ENCODE data around the gene ENSA. TPM values are rescaled to one million over a fixed set of nuclear protein-coding genes. Genes with fewer than 3 reads are reported as not detected.
"Not testable (repeated sequence)": the region's sequence is repeated elsewhere in the genome, so short reads cannot be mapped to it uniquely, and the experiment has no call there.

The ENSA gene
- total and polyA plus RNA-seq, 4 donors, result 19.0 to 59.8 (median 55.3) TPM

- peaks cover 0 to 5% (median 4%) of the 10 kb centered on the region in 4 donors for H3K4me1 ChIP-seq (ENCODE audit: control insufficient read depth in 4 of 4, insufficient read depth in 4 of 4, low read length in 3 of 4)
- no peaks in the 10 kb centered on the region for H3K27me3 ChIP-seq (ENCODE audit: control insufficient read depth in 4 of 4, insufficient read depth in 4 of 4, low read length in 3 of 4)
- WGBS, result 97% methylated on average over 2 of the region's 2 CpGs
- H3K36me3 ChIP-seq (ENCODE audit: control insufficient read depth in 4 of 4, insufficient read depth in 3 of 4, low read depth in 1 of 4, low read length in 3 of 4), result no peaks in the 10 kb centered on the region
- no peak for DNase-seq (ENCODE audit: low spot score)
- no peak for TF ChIP-seq FOXA2 (IDR thresholded peaks at IDR 0.05)
- TF ChIP-seq HNF4A (conservative IDR thresholded peaks at IDR 0.05), result no peak
- no peak for TF ChIP-seq HNF4G (IDR thresholded peaks at IDR 0.05)
- TF ChIP-seq RAD21 (IDR thresholded peaks at IDR 0.05), result no peak
- no peak for TF ChIP-seq GABPA (IDR thresholded peaks at IDR 0.05 in 1 of 2, conservative IDR thresholded peaks at IDR 0.05 in 1 of 2)
- TF ChIP-seq ATF3 (IDR thresholded peaks at IDR 0.05), result no peak
- H3K4me3 ChIP-seq (ENCODE audit: low read depth in 1 of 3, low read length in 3 of 3), result no peak overlapping the region
- H3K27ac ChIP-seq (ENCODE audit: low read depth in 1 of 2, low read length in 2 of 2), result peak overlapping the region in 1 of 2 donors; percentile 20
- H3K9me3 ChIP-seq (ENCODE audit: control insufficient read depth in 4 of 4, low read length in 3 of 4), result no peaks in the 10 kb centered on the region
- H3K9ac ChIP-seq (ENCODE audit: low read depth in 1 of 2, low read length in 2 of 2), result no peak overlapping the region
Observed at GRCh38 chr1:150582371-150582770, 47.0 kb downstream of the ENSA start.

- not testable (repeated sequence) for H3K27me3 ChIP-seq (ENCODE audit: control insufficient read depth in 4 of 4, insufficient read depth in 4 of 4, low read length in 3 of 4); H3K4me1 ChIP-seq (ENCODE audit: control insufficient read depth in 4 of 4, insufficient read depth in 4 of 4, low read length in 3 of 4); DNase-seq (ENCODE audit: low spot score); H3K9me3 ChIP-seq (ENCODE audit: control insufficient read depth in 4 of 4, low read length in 3 of 4); H3K9ac ChIP-seq (ENCODE audit: low read depth in 1 of 2, low read length in 2 of 2); H3K4me3 ChIP-seq (ENCODE audit: low read depth in 1 of 3, low read length in 3 of 3); H3K36me3 ChIP-seq (ENCODE audit: control insufficient read depth in 4 of 4, insufficient read depth in 3 of 4, low read depth in 1 of 4, low read length in 3 of 4)
- 98% methylated on average over 14 of the region's 14 CpGs for WGBS
- H3K27ac ChIP-seq (ENCODE audit: low read depth in 1 of 2, low read length in 2 of 2), result peak overlapping the region in 1 of 2 donors; percentile 20
Observed at GRCh38 chr1:150581962-150582361, 47.5 kb downstream of the ENSA start.

GRCh38 chr1:150581437-150581836 is 48.0 kb downstream of the ENSA start:
- not testable (repeated sequence) for H3K9ac ChIP-seq (ENCODE audit: low read depth in 1 of 2, low read length in 2 of 2); H3K36me3 ChIP-seq (ENCODE audit: control insufficient read depth in 4 of 4, insufficient read depth in 3 of 4, low read depth in 1 of 4, low read length in 3 of 4); DNase-seq (ENCODE audit: low spot score); H3K9me3 ChIP-seq (ENCODE audit: control insufficient read depth in 4 of 4, low read length in 3 of 4); H3K4me1 ChIP-seq (ENCODE audit: control insufficient read depth in 4 of 4, insufficient read depth in 4 of 4, low read length in 3 of 4); H3K27ac ChIP-seq (ENCODE audit: low read depth in 1 of 2, low read length in 2 of 2); H3K4me3 ChIP-seq (ENCODE audit: low read depth in 1 of 3, low read length in 3 of 3); H3K27me3 ChIP-seq (ENCODE audit: control insufficient read depth in 4 of 4, insufficient read depth in 4 of 4, low read length in 3 of 4)
- 98% methylated on average over 7 of the region's 7 CpGs for WGBS

GRCh38 chr1:150580966-150581365 is 48.4 kb downstream of the ENSA start:
- WGBS, result 95% methylated on average over 3 of the region's 3 CpGs
- Histone ChIP-seq H3K4me1 (ENCODE audit: control insufficient read depth in 4 of 4, insufficient read depth in 4 of 4, low read length in 3 of 4) (peaks cover 0 to 11% (median 4%) of the 10 kb centered on the region in 4 donors), H3K36me3 (ENCODE audit: control insufficient read depth in 4 of 4, insufficient read depth in 3 of 4, low read depth in 1 of 4, low read length in 3 of 4) (peaks cover 0 to 13% (median 9%) of the 10 kb centered on the region in 4 donors)
- not testable (repeated sequence) for H3K9ac ChIP-seq (ENCODE audit: low read depth in 1 of 2, low read length in 2 of 2); H3K27ac ChIP-seq (ENCODE audit: low read depth in 1 of 2, low read length in 2 of 2); H3K9me3 ChIP-seq (ENCODE audit: control insufficient read depth in 4 of 4, low read length in 3 of 4); DNase-seq (ENCODE audit: low spot score); H3K4me3 ChIP-seq (ENCODE audit: low read depth in 1 of 3, low read length in 3 of 3); H3K27me3 ChIP-seq (ENCODE audit: control insufficient read depth in 4 of 4, insufficient read depth in 4 of 4, low read length in 3 of 4)

- 66% methylated on average over 15 of the region's 15 CpGs for WGBS
- Histone ChIP-seq H3K4me1 (ENCODE audit: control insufficient read depth in 4 of 4, insufficient read depth in 4 of 4, low read length in 3 of 4) (peaks cover 0 to 20% (median 9%) of the 10 kb centered on the region in 4 donors), H3K27me3 (ENCODE audit: control insufficient read depth in 4 of 4, insufficient read depth in 4 of 4, low read length in 3 of 4) (no peaks in the 10 kb centered on the region), H3K4me3 (ENCODE audit: low read depth in 1 of 3, low read length in 3 of 3) (peak overlapping the region; percentile 56 to 84 (median 70)), H3K9me3 (ENCODE audit: control insufficient read depth in 4 of 4, low read length in 3 of 4) (no peaks in the 10 kb centered on the region), H3K36me3 (ENCODE audit: control insufficient read depth in 4 of 4, insufficient read depth in 3 of 4, low read depth in 1 of 4, low read length in 3 of 4) (peaks cover 3 to 21% (median 13%) of the 10 kb centered on the region in 4 donors), H3K9ac (ENCODE audit: low read depth in 1 of 2, low read length in 2 of 2) (peak overlapping the region; percentile 96 to 97), H3K27ac (ENCODE audit: low read depth in 1 of 2, low read length in 2 of 2) (peak overlapping the region; percentile 96 to 97)
- TF ChIP-seq HNF4G (IDR thresholded peaks at IDR 0.05) (no peak), JUND (IDR thresholded peaks at IDR 0.05) (no peak), FOXA2 (IDR thresholded peaks at IDR 0.05) (no peak), EGR1 (IDR thresholded peaks at IDR 0.05; ENCODE audit: low read depth in 2 of 2) (no peak), YY1 (IDR thresholded peaks at IDR 0.05) (no peak), ZBTB33 (IDR thresholded peaks at IDR 0.05) (no peak), ATF3 (IDR thresholded peaks at IDR 0.05) (no peak), NR2F2 (IDR thresholded peaks at IDR 0.05) (no peak), TAF1 (conservative IDR thresholded peaks at IDR 0.05) (no peak)
- no peak for DNase-seq (ENCODE audit: low spot score)
Observed at GRCh38 chr1:150579945-150580642, 49.3 kb downstream of the ENSA start.
